HG02642 (cell line): ENCODE results near the gene CLTB.
A peak's percentile ranks its signal among the peaks of the same experiment; 100 is the strongest.
"Not testable (repeated sequence)": the region's sequence is repeated elsewhere in the genome, so short reads cannot be mapped to it uniquely, and the experiment has no call there.

Experiments
- ATAC-seq: cut with Tn5 transposase; IDR thresholded peaks from one replicate; pipeline ENCODE4 v1.9.1; 2021; ENCODE audit warnings: mild to moderate bottlenecking; ENCODE audit not compliant: unreplicated experiment, poor library complexity

Gene CLTB

GRCh38 chr5:176415952-176416924 lies at the start of gene CLTB:
Gene CLTB (minus strand): TSS chr5:176416539. CDS start chr5:176416363, 176 bp downstream.
- peak; percentile 94 for ATAC-seq

GRCh38 chr5:176463113-176463764 lies 46.9 kb upstream of the CLTB start:
- no peak for ATAC-seq

GRCh38 chr5:176461349-176461748 lies 45.0 kb upstream of the CLTB start:
- no peak for ATAC-seq

GRCh38 chr5:176458904-176459561 lies 42.7 kb upstream of the CLTB start:
- no peak for ATAC-seq

GRCh38 chr5:176454724-176455394 lies 38.5 kb upstream of the CLTB start:
- no peak for ATAC-seq

- no peak for ATAC-seq
Measured at GRCh38 chr5:176450077-176450476, 33.7 kb upstream of the CLTB start.

- peak; percentile 92 for ATAC-seq
Measured at GRCh38 chr5:176447978-176448608, 31.8 kb upstream of the CLTB start, which contains the start of gene FAF2. Gene FAF2 (plus strand): TSS chr5:176448385. CDS start chr5:176448408, 23 bp downstream.

- ATAC-seq, result peak; percentile 31
Measured at GRCh38 chr5:176447591-176447977, 31.2 kb upstream of the CLTB start.

- no peak for ATAC-seq
Measured at GRCh38 chr5:176446884-176447590, 30.7 kb upstream of the CLTB start.

GRCh38 chr5:176446028-176446665 lies 29.8 kb upstream of the CLTB start:
- ATAC-seq, result no peak

GRCh38 chr5:176444742-176445141 lies 28.4 kb upstream of the CLTB start:
- no peak for ATAC-seq

- not testable (repeated sequence) for ATAC-seq
Measured at GRCh38 chr5:176442911-176443310, 26.6 kb upstream of the CLTB start.

- ATAC-seq, result no peak
Measured at GRCh38 chr5:176441921-176442323, 25.6 kb upstream of the CLTB start.

- no peak for ATAC-seq
Measured at GRCh38 chr5:176440927-176441706, 24.8 kb upstream of the CLTB start.

- no peak for ATAC-seq
Measured at GRCh38 chr5:176438959-176439757, 22.8 kb upstream of the CLTB start.

GRCh38 chr5:176436656-176437055 lies 20.3 kb upstream of the CLTB start:
- no peak for ATAC-seq

- ATAC-seq, result no peak
Measured at GRCh38 chr5:176432707-176433106, 16.4 kb upstream of the CLTB start.
